GM19238 (cell line): Measurements from ENCODE around the gene PRSS21.

Source experiments
- DNase-seq: peaks from one replicate; pipeline ENCODE4 v3.0.0; 2011; ENCODE audit warnings: low spot score; ENCODE audit not compliant: insufficient read length

The PRSS21 gene

DNA sequence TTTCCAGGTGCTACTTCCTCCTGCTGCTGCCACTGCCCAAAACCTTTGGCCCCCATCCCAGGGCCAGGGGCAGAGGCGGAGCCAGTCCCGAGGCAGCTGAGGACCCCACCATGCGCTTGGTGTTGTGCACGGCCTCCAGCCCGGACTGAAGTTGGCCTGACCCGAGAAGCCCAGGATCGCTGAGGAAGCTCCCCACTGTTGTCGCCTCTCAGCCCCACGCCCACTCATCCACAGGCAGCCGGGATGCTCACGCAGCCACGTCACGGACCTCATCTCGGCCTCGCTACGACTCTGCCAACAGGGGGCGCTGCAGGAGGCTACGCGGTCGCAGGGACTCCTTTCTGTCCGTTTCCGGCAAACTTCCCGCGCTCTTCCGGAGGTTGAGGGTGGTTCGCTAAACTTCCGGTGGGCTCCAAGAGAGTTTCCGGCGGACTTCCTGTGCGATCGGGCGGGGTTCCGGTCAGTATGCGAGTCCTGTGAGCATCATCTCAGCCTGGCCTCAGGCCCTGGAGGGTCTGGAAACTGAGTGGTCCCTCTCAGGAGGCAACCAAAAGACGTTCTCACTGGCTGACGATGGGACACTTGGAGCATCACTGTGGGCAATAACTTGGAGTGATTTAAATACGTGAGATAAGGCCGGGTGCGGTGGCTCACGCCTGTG lies 25.4 kb downstream of the PRSS21 start:
- DNase-seq: peak; percentile 63

DNA sequence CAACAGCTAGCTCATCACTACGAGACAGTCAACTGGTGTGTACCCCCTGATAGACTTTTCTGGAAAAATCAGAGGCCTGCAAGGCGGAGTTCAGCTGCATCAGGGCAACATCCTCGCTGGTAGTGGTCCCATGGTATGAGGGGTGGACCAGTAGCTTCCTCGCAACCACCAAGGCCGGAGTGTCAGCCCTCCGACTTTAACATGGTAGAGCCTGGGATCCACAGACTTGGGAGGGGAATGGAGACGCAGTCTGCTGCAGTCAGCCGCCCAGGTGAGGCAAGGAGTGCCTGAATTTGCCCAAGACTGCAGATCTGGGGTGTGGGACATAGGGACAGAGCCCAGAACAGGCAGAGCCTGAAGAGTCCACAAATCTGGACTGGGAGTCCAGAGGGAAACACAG lies 26.5 kb downstream of the PRSS21 start:
- DNase-seq: no peak

DNA sequence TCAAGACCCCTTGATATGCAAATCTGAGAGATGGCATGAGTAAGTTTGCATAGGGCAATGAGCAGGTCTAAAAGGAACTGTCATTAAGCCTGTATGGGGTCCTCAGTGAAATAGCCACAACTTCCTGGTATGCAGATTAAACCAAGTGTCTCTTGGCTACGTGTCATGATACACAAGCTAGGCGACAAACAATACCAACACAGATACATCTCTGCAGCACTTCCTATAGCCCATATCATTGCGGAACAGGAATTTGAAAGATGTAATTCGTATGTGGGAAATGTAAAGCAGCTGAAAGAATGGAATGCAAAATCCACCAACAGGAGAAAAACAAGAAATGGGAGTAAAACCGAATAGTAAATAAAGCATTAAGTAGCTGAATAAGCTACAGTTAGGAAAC lies 28.1 kb downstream of the PRSS21 start:
- DNase-seq: no peak

DNA sequence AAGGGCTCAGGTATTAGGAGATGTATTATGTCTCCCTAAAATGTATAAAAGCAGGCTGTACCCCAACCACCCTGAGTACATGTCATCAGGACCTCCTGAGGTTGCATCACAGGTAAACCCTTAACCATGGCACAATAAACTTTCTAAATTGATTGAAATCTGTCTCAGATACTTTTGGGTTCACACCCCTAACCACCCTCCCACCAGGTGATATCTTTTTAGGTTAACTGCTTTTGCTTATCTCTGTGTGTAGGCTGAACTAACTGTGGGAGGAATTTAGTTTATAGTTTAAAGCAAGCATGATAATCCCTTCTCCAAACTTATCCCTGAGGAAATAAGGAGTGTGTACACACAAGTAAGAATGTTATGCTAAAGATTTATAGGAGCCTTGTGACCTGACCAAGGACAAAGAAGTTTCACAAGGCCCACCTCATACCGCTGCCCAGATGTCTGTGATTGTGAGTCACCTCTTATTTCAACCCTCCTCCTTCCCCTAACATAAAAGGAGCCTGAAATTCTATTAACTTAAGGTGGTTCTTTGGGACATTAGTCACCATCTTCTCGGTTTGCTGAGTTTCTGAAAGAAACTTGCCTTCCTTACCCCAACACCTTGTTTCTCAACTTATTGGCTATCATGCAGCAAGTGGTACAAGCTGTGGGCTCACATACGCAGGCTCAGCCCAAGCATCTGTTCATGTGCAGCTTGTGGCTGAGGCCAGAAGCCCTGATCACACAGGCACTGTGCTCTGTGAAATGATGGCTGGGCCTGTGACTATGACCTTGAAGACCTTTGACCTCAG lies 29.7 kb downstream of the PRSS21 start:
- no peak for DNase-seq

DNA sequence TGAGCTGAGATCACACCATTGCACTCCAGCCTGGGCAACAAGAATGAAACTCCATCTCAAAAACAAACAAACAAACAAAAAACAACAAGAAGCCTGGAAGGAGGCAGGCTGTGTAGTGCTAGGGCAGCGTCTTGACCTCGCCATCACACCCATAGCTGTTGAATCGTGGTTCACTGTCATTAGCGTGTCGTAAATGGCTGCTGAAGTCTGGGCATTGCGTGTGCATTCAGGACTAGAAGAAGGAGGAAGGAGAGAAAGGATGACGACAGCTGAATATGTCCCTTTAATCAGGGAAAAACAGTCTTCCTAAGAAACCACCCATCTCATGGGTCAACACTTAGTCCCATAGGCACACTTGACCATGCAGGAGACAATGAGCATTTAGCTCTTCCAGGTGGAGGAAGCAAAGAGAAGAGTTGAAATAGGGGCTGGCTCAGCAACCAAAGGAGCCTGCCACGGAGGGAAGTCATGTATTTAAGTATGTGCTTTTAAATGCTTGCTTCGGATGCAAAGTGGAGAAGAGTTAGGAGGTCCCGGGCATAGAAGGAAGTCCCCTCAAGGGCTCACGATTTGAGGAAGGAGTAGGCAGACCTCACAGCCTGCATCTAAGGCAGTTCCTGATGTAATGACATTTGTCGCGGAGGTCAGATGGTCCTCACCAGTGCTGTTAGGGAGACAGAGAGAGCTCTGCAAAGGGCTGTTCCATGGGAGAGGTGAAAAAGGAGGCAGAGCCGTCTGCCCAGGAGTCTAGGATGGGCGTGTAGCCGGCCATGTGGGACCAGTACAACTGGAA lies 32.1 kb downstream of the PRSS21 start:
- no peak for DNase-seq

DNA sequence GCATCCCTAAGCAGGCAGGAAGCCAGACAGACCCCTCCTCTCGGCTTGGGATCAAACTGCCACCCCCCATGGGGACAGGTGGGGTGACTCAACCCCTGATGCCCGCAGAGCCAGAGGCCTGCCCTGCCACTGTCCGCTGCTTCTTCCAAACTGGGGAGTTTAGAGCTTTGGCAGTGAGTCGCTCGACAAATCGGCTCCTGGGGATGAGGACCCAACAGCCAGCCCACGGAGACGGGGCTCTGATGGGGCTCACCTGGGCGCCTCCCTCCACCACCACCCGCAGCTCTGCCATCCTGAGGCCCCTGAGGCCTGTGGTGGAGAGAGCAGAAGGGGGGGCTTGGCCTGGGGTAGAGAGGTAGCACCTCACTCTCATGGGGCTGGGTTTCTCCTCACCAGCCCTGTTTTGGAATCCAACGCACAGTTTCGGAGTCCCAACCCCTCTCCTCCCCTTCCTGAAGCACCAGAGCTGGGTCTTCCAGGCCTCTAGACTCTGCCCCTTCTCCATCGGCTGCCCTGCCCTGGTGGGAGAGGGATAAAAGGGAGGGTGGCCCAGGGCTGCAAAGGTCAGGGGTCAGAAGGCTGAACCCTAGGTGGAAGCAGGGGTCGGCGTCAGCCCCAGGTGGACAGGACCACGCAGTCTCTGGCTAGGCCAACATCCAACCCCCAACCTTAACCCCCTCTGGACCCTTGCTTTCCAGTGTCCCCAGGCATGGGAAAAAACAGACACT lies 35.1 kb downstream of the PRSS21 start:
- no peak for DNase-seq

DNA sequence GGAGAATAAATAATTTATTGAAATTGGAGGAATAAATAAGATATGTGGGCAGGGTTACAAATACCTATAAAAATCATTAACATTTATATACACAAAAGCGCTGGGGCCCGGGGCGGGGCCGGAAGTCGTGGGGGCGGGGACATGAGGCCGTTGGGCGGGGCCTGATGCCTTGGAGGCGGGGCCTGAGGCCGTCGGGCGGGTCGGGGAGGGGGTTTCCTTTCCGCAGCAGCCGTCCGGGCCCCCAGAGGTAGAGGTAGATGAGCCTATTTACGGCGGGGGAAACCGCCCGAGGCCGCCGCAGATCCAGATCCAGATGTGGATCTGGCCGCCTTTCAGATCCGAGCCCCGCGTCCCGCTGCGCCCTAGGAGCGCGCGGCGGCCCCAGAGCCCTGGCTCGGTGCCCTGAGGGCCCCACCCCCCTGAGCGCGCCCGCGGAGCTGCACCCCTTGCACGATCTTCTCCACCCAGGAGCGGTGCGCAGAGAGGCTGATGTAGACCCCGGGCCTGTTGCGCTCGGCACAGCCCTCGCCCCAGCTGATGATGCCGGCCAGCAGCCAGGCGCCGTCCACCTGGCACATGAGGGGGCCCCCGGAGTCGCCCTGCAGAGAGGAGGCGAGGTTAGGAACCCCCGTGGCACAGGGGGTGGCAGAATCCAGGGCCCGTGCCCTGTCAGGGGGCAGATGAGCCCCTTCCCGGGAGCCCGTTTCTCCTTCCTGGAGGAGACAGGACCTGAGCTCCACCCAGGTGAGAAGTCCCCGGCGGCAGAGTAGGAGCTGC lies 35.9 kb downstream of the PRSS21 start:
- no peak for DNase-seq

DNA sequence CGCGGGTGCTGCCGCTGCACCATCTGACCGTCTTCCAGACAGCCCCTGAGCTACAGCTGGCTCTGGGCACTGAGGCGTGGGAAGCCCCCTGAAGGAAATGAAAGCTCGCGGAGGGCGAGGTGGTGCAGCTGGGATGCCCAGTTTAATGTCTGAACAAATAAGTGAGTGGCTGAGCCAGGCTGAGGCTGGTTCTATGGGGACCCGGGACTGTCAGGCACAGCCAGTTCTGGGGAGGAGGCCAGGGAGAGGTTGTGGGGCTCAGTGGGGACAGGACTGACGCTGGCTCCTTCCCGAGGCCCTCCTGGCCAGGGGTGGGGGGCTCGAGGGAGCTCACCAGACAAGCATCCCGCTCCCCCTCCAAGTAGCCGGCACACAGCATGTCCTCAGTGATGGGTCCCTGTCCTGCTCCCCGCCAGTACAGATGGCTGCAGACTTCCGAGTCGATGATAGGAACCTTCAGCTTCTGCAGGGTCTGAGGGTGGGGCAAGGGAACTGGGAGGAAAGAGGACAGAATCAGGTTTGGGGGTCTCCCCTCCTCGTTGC lies 36.6 kb downstream of the PRSS21 start:
- no peak for DNase-seq

DNA sequence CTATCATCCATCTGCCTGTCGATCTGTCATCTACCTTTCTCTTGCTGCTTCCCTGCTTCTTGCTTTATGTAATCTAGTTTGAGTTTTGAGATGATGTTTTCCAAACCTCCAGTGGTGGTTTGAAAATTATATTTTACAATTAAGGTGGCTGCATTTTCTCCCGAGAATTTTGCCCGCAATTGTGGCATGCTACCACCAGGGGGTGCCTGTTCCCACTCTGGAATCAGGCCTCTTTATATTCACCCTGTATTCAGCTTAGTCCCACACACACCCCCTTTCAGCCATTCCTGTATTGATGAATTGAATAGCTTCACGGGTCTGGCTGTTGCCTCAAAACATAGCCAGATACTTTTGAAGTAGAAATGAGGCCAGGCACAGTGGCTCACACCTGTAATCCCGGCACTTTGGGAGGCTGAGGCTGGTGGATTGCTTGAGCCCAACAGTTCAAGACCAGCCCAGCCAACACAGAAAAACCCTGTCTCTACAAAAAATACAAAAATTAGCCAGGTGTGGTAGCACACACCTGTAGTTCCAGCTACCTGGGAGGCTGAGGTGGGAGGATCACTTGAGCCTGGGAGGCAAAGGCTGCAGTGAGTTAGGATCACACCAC lies 37.8 kb downstream of the PRSS21 start:
- DNase-seq: no peak

DNA sequence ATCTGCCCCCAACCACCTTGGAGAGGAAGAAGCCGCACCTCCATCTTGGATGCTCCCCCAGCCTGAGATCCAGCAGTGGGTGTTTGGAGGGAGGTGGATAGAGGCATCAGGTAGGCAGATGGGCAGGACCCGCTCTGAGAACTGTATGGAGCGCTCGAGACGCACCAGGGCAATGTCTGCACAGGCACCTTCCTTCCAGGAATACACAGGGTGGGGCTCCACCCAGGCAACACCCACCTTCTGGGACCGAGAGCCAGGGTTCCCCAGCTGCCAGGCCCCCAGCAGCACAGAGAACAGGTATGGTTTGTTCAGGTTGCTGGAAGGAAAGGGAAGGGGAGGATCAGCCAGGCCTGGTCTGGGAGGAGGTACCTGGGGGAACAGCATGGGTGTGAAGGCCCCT lies 38.5 kb downstream of the PRSS21 start:
- no peak for DNase-seq

DNA sequence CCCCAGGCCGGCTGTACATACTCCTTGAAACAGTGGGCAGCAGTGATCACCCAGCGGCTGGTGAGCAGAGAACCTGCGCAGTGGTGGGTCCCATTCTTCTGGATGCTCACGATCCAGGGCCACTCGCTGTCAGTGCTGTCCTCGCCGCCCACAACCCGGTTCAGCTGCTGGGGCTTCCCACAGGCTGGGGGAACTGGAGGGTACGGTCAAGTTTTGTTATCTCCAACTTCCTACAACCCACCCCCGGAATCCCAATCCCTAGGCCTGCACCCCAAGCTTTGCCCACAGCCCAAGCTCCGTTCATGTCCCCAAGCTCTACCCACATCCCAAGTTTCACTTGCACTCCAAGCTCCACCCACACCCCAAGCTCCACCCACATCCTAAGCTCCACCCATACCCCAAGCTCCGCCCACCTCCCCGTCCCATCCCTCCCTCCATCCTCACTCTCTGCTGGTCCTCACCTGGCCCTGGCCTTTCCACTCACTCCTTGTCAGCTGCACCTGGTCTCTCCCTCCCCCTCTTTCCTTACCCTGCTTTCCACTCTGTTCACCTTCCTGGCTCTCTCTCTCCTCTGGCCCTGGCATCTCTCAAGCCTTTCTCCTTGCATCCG lies 39.1 kb downstream of the PRSS21 start:
- no peak for DNase-seq

DNA sequence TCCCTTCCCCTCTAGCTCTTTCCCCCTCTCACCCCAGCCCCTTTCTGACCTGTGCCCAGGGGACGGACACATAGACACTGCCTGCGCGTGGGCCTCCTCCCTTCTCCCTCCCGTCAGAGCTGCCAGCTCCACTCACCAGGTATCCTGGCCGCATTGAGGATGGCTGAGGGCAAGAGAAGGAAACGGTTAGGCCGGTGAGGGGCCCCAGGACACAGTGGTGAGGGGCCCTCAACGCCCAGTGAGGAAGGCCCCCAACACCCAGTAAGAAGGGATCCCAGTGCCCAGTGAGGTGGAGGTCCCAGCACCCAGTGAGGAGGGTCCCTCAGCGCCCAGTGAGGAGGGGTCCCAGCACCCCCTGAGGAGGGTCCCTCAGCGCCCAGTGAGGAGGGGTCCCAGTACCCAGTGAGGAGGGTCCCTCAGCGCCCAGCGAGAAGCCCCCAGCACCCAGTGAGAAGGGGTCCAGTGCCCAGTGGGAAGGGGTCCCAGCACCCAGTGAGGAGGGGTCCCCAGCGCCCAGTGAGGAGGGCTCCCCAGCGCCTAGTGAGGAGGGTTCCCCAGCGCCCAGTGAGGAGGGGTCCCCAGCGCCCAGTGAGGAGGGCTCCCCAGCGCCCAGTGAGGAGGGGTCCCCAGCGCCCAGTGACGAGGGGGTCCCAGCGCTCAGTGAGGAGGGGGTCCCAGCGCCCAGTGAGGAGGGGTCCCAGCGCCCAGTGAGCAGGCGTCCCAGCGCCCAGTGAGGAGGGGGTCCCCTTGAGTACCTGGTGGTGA lies 39.8 kb downstream of the PRSS21 start:
- DNase-seq: no peak

DNA sequence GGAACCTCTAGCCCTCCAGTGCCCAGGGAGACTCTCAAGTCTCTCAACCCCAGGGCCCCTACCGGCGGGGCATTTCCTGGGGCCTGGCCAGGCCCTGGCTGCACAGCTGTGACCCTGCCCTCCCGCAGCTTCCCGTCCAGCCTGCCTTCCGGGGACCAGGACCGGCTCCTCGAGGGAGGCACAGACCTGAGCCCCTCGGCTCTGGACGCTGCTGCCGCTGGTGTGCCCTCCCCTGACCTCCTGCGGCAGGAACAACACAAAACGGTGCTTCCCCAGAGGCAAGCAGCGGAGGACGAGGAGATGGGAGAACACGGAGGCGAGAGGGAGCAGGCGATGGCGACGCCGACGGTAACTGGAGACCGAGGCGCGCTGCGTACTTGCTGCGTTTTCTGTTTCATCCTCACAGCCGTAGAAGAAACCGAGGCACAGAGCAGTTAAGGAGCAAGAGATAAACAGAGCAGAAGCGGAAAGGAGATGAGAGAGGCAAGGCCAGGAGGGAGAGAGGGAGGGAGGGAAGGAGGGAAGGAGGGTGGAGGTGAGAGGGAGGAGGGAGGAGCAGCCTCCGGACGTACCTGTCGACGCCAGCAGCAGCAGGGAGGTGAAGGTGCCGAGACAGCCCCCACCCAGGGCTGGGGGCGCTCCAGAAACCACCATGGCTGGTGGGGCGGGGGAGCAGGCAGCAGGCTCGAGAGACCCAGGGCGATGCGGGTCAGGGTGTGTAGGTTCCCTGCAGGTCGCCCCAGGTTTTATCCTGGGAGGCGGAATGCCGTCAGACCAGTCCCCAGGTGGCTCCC lies 40.6 kb downstream of the PRSS21 start, which contains the start of gene PRSS22:
TSS of gene PRSS22 (minus strand) at position 720 of the 794 bp plus-strand sequence. CDS start at position 654, 66 bp downstream.
- no peak for DNase-seq

DNA sequence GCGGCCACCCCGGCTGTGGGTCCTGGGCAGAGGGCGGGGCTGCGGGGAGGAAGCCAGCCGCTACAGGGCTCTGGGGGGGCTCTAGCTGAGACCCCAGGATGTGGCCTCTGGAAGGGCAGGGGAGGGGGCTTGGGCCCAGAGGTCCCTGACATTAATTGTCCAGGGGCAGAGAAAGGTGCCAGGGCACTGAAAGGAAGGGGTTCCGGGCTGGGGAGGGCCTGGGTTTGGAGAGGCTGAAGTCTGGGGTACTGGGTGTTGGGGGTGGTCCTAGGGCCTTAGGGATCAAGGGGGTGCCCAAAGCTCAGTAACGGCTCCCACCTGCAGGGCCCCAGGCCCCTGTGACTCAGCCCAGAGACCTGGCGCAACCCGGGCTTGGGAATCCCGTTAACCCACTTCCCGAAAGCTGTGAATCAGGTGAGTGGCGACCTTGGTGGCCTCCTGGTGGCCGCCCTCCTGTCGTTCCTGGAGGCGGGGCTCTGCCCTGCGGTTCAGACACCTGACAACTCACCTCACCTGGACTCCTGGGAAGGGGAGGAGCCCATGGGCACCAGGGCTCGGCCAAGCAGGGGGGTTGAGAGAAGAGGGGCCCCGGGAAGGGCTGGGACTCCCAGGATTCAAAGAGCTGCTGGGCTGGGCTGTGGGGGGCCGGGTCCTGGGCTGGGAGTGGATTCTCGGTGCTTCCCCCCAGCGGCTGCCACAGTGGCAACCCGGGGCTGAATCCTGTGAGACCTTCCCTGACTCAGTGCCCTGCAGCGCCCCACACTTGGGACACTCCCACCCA lies 41.4 kb downstream of the PRSS21 start:
- no peak for DNase-seq

DNA sequence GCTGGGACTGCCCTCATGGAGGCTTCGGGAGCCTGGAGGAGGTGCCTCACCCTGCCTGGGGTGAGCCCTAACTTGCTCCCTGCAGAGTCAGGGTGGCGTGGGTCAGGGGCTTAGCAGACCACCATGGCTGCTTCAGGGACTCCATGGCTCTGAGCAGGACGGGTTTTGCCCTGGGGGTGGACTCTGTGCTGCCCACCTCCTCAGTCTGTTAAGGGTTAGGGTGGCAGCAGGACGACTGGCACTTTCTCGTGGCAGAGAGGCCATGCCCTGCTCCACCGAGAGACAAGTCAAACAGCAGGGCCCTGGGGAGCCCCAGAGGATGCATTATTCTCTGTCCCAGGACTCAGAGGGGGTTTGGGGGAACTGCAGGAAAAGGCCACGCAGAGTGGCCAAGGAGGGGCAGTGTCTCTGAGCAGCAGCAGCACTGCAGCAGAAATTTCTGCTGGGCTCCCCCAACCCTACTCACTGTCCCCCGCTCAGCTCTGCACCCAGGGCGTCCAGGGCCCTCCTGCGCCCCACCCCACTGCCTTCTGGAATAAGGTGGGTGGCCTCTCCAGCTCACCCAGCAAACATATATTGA lies 42.7 kb downstream of the PRSS21 start:
- no peak for DNase-seq

DNA sequence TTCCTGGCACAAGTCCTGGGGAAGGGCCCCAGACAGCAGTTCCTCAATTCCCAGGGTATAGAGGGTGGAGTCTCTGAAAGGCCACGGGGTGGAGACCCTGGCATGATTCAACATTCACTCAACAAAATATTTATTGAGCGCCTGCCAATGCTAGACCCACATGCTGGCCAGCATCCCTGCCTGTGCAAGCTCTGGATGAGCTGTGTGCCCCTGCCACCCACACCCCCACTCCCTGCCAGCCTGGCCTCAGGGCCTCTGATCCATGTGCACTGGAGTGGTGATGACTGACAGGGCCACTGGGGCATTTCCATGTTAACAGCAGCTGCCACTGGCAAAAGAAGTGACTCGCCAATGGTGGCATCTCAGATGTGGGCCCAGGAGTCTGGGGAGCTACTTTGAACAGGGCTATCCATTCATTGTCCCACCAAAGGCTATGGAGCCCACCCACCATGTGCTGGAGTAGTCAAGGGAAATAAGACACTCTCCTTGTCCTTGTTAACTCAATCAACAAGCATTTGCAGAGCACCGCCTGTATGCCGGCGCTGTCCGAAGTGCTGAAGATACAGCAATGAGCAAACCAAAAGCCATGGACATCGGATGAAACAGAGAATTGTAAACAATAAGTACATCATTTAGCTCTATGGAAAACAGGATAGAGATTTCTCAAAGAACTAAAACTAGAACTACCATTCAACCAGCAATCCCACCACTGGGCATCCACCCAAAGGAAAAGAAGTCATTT lies 44.0 kb downstream of the PRSS21 start:
- no peak for DNase-seq
